OCI-LY7 (cell line): ENCODE data around the gene CEP112. TPM values are rescaled to one million over a fixed set of nuclear protein-coding genes. Genes with fewer than 3 reads are reported as not detected.

Source experiments
- BruUV-seq: library from RNA; stranded (reverse); fragments of 400-500 nt; replicated peaks from 2 replicates; lab custom pipeline; 2021; lab: Mats Ljungman, UMichigan
- CTCF ChIA-PET: fragments of 300-600 bp; sonication (Branson Sonifier 250); formaldehyde crosslinking; loops from one replicate; lab custom pipeline; 2022; ENCODE audit warnings: antibody characterized with exemption; ENCODE audit not compliant: unreplicated experiment; lab: Charles Lee
- POLR2A ChIA-PET: fragments of 300-600 bp; sonication (Branson Sonifier 250); formaldehyde crosslinking; loops from one replicate; lab custom pipeline; 2022; ENCODE audit warnings: antibody characterized with exemption; lab: Charles Lee
- DNase-seq: peaks from one replicate; pipeline ENCODE4 v3.0.0-alpha.2; 2015; ENCODE audit warnings: low spot score
- H2AFZ ChIP-seq: fragments of 200-600 bp; sonication (generic), shearing (Covaris generic); 2 replicates; pipeline ENCODE4 v1.6.1; 2014; ENCODE audit warnings: mild to moderate bottlenecking, antibody characterized with exemption, low read length, moderate library complexity
- H3K27ac ChIP-seq: fragments of 200-600 bp; sonication (generic); 2 replicates; pipeline ENCODE4 v1.5.1; 2014; ENCODE audit warnings: mixed run types, low read depth, mild to moderate bottlenecking, moderate library complexity, low read length, inconsistent platforms; ENCODE audit not compliant: poor library complexity, severe bottlenecking
- H3K36me3 ChIP-seq: fragments of 200-600 bp; sonication (generic); 2 replicates; pipeline ENCODE4 v1.6.1; 2014; ENCODE audit warnings: mild to moderate bottlenecking, antibody characterized with exemption, low read length, moderate library complexity, mixed read lengths; ENCODE audit not compliant: insufficient read depth
- H3K4me1 ChIP-seq: fragments of 200-600 bp; sonication (generic); 2 replicates; pipeline ENCODE4 v1.5.1; 2014; ENCODE audit warnings: mild to moderate bottlenecking, low read length; ENCODE audit not compliant: insufficient read depth, poor library complexity, severe bottlenecking
- H3K4me2 ChIP-seq: fragments of 200-600 bp; sonication (generic); 2 replicates; pipeline ENCODE4 v1.6.1; 2014; ENCODE audit warnings: mild to moderate bottlenecking, low read length
- H3K4me3 ChIP-seq: fragments of 200-600 bp; sonication (generic); 2 replicates; pipeline ENCODE4 v1.5.1; 2014; ENCODE audit warnings: mild to moderate bottlenecking, low read depth, low read length; ENCODE audit not compliant: poor library complexity, severe bottlenecking
- H3K79me2 ChIP-seq: fragments of 200-600 bp; sonication (generic); 2 replicates; pipeline ENCODE4 v1.6.1; 2016; ENCODE audit warnings: low read depth, mild to moderate bottlenecking, low read length, moderate library complexity, mixed read lengths; ENCODE audit not compliant: insufficient read depth
- H3K9me2 ChIP-seq: fragments of 200-600 bp; sonication (generic); 2 replicates; pipeline ENCODE4 v1.6.1; 2016; ENCODE audit warnings: mild to moderate bottlenecking, low read length, mixed read lengths; ENCODE audit not compliant: insufficient read depth
- H3K9me3 ChIP-seq: fragments of 200-600 bp; sonication (generic); 2 replicates; pipeline ENCODE4 v1.6.1; 2014; ENCODE audit warnings: mild to moderate bottlenecking, mixed run types, low read length, mixed read lengths
- H4K20me1 ChIP-seq: fragments of 200-600 bp; sonication (generic); 2 replicates; pipeline ENCODE4 v1.6.1; 2014; ENCODE audit warnings: mild to moderate bottlenecking, antibody characterized with exemption, low read length, moderate library complexity, mixed read lengths; ENCODE audit not compliant: insufficient read depth
- EZH2phosphoT487 ChIP-seq: fragments of 200-600 bp; sonication (generic); IDR thresholded peaks from 2 replicates; pipeline ENCODE4 v1.6.1; 2018; ENCODE audit warnings: low read depth, borderline replicate concordance, mild to moderate bottlenecking, mixed run types, antibody characterized with exemption, low read length, moderate library complexity, mixed read lengths
- intact Hi-C: fragments of 100-400 bp; cut with micrococcal nuclease; formaldehyde crosslinking; loops from one replicate; pipeline ENCODE4 v1.10.0; 2022; ENCODE audit not compliant: unreplicated experiment
- total RNA-seq, 2 experiments: library from RNA; depleted of rRNA in 1 of 2; stranded (reverse); fragments of >200 nt in 1 of 2; shearing (Covaris generic) in 1 of 2; gene quantifications; 2 replicates each; pipeline ENCODE4 v1.2.3, GENCODE V29; 2014 to 2022
- TF ChIP-seq, protein P1 (sequence below): fragments of 200-600 bp; sonication (generic); conservative IDR thresholded peaks from 2 replicates; pipeline ENCODE4 v1.5.1; 2014; ENCODE audit warnings: mild to moderate bottlenecking, antibody characterized with exemption, low read length, moderate library complexity, mixed read lengths

Gene CEP112
- total RNA-seq, 2 experiments from 2014 or later: 2.7 to 6.9 TPM

DNA sequence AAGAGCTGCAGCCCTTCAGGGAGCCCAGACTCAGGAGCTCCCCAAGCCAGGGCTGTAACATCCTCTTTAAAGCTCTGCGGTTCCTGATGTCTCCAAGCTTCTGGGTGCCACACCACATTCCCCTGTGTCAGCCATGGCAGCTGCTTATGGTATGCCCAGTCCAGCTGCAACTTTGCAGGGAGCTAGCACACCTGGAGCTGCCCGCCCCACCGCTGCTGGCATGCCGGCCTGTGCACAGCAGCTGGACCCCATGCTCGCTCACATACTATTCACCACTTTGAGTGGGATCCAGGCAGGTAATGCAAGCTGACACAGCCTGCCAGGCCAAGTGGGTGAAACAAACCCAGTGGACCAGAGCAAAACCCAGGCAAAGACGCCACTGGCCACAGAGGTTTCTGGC lies 324.9 kb downstream of the CEP112 start:
- ChIA-PET POLR2A (no interaction called here), CTCF (no interaction called here)
- Histone ChIP-seq H3K4me1 (no peaks in the 10 kb centered on the region), H3K9me2 (no peaks in the 10 kb centered on the region), H2AFZ (no peak overlapping the region), H3K4me3 (no peak overlapping the region), H4K20me1 (no peaks in the 10 kb centered on the region), H3K9me3 (no peaks in the 10 kb centered on the region), H3K4me2 (no peak overlapping the region), H3K27ac (no peak overlapping the region), H3K79me2 (no peaks in the 10 kb centered on the region), H3K36me3 (no peaks in the 10 kb centered on the region)
- no TSS peak for BruUV-seq
- TF ChIP-seq, protein P1, sequence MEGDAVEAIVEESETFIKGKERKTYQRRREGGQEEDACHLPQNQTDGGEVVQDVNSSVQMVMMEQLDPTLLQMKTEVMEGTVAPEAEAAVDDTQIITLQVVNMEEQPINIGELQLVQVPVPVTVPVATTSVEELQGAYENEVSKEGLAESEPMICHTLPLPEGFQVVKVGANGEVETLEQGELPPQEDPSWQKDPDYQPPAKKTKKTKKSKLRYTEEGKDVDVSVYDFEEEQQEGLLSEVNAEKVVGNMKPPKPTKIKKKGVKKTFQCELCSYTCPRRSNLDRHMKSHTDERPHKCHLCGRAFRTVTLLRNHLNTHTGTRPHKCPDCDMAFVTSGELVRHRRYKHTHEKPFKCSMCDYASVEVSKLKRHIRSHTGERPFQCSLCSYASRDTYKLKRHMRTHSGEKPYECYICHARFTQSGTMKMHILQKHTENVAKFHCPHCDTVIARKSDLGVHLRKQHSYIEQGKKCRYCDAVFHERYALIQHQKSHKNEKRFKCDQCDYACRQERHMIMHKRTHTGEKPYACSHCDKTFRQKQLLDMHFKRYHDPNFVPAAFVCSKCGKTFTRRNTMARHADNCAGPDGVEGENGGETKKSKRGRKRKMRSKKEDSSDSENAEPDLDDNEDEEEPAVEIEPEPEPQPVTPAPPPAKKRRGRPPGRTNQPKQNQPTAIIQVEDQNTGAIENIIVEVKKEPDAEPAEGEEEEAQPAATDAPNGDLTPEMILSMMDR: no peak
- TF ChIP-seq EZH2phosphoT487: no peak
- intact Hi-C loops: no loop called here
- no peak for DNase-seq

DNA sequence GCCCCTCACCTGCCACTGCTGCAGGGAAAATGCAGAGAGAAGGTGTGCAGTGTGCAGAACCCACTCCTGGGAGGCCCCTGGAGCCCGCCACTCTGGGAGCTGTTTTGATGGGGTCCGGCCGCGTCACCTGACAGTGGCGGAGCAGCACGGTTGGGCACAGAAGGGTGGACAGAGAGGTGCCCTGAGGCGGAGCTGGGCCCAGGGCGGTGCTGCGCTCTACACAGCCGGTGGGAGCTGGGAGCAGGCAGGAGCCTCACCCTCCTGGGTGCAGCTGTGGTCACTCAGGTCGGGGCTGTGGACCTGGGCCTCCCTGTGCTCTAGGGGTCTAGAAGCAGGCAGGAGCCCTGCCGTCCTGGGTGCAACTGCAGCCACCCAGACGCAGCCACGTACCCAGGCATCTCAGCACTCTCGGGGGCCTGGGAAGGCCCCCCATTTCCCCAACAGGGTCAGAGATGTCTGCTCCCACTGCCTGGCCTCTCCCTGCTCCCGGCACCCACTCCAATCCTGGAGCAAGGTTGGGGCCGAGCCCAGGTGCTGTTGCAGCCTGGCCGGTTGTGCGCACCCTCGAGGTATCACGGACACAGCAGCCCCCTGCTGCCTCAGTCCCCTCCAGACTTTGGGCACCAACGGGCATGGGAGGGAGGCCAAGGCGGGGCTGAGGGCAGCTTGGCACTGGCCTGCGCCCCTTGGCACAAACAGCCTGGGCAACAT lies 326.1 kb downstream of the CEP112 start:
- intact Hi-C loops: no loop called here

DNA sequence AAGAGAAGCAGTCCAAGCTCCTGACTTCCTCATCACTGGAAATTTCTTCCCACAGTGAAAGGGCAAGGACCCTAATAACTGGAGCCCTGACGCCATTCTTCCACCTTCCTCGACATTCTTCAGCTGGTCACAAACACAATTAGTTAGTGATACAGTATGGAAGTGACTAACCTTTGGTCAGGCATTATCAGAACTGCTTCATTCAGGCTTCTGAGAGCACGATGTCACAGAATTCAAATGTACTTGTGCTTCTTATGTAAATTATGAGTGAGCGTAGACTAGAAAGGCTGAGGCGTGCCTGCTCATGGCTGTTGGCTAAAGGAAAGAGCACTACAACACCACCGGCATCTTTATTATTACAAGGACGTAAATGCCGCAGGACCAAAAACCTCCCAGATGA lies 327.5 kb downstream of the CEP112 start:
- DNase-seq: no peak
- H3K9me2 ChIP-seq: no peaks in the 10 kb centered on the region

More for the DNA sequence above, 326.1 kb downstream of the CEP112 start:
- Histone ChIP-seq H3K9me3 (no peaks in the 10 kb centered on the region), H3K27ac (no peak overlapping the region), H3K9me2 (no peaks in the 10 kb centered on the region), H3K4me1 (no peaks in the 10 kb centered on the region), H3K4me3 (no peak overlapping the region), H3K36me3 (no peaks in the 10 kb centered on the region), H2AFZ (no peak overlapping the region), H4K20me1 (no peaks in the 10 kb centered on the region), H3K79me2 (no peaks in the 10 kb centered on the region), H3K4me2 (no peak overlapping the region)
- TF ChIP-seq, protein P1: no peak
- no peak for TF ChIP-seq EZH2phosphoT487
- CTCF ChIA-PET: no interaction called here
- no peak for DNase-seq
- BruUV-seq: no TSS peak
- POLR2A ChIA-PET: interaction anchor here (0.5 kb wide), 1 partner anchor 383 kb away, joined by 3 read pairs; no protein-coding TSS in a partner anchor

More for the DNA sequence above, 327.5 kb downstream of the CEP112 start:
- H3K4me3 ChIP-seq: no peak overlapping the region
- H4K20me1 ChIP-seq: no peaks in the 10 kb centered on the region
- no peak overlapping the region for H3K27ac ChIP-seq
- CTCF ChIA-PET: no interaction called here
- no peaks in the 10 kb centered on the region for H3K36me3 ChIP-seq
- H3K4me1 ChIP-seq: no peaks in the 10 kb centered on the region
- intact Hi-C loops: no loop called here
- H3K79me2 ChIP-seq: no peaks in the 10 kb centered on the region
- POLR2A ChIA-PET: no interaction called here
- TF ChIP-seq, protein P1: no peak
- TF ChIP-seq EZH2phosphoT487: no peak
- no peak overlapping the region for H2AFZ ChIP-seq
- no TSS peak for BruUV-seq
- H3K9me3 ChIP-seq: no peaks in the 10 kb centered on the region
- no peak overlapping the region for H3K4me2 ChIP-seq
